Measurements from ENCODE around the gene LRP2.
A peak's percentile ranks its signal among the peaks of the same experiment; 100 is the strongest.

LRP2 gene

GRCh38 chr2:169109502-169110409 lies 252.6 kb downstream of the LRP2 start:
- TF ChIP-seq, protein P1, sequence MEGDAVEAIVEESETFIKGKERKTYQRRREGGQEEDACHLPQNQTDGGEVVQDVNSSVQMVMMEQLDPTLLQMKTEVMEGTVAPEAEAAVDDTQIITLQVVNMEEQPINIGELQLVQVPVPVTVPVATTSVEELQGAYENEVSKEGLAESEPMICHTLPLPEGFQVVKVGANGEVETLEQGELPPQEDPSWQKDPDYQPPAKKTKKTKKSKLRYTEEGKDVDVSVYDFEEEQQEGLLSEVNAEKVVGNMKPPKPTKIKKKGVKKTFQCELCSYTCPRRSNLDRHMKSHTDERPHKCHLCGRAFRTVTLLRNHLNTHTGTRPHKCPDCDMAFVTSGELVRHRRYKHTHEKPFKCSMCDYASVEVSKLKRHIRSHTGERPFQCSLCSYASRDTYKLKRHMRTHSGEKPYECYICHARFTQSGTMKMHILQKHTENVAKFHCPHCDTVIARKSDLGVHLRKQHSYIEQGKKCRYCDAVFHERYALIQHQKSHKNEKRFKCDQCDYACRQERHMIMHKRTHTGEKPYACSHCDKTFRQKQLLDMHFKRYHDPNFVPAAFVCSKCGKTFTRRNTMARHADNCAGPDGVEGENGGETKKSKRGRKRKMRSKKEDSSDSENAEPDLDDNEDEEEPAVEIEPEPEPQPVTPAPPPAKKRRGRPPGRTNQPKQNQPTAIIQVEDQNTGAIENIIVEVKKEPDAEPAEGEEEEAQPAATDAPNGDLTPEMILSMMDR (IDR thresholded peaks at IDR 0.05; ENCODE audit: insufficient read depth, low read length, poor library complexity, severe bottlenecking): peak; percentile 90
- Histone ChIP-seq H3K36me3 (ENCODE audit: control insufficient read depth, insufficient read depth, low read length) (no peaks in the 10 kb centered on the region), H3K4me3 (replicated peaks; ENCODE audit: low read depth, low read length) (no peak overlapping the region), H3K27me3 (replicated peaks; ENCODE audit: control insufficient read depth, insufficient read depth, low read length) (no peaks in the 10 kb centered on the region; the same call in 1 of the 2 replicates)
- peak; percentile 27 for DNase-seq (ENCODE audit: extremely low read depth, insufficient read length)

GRCh38 chr2:169108099-169108884 lies 254.0 kb downstream of the LRP2 start:
- TF ChIP-seq, protein P1 (IDR thresholded peaks at IDR 0.05; ENCODE audit: insufficient read depth, low read length, poor library complexity, severe bottlenecking): no peak
- no peak for DNase-seq (ENCODE audit: extremely low read depth, insufficient read length)
- Histone ChIP-seq H3K27me3 (replicated peaks; ENCODE audit: control insufficient read depth, insufficient read depth, low read length) (no peaks in the 10 kb centered on the region; the same call in 1 of the 2 replicates), H3K4me3 (replicated peaks; ENCODE audit: low read depth, low read length) (no peak overlapping the region), H3K36me3 (ENCODE audit: control insufficient read depth, insufficient read depth, low read length) (no peaks in the 10 kb centered on the region)

DNA sequence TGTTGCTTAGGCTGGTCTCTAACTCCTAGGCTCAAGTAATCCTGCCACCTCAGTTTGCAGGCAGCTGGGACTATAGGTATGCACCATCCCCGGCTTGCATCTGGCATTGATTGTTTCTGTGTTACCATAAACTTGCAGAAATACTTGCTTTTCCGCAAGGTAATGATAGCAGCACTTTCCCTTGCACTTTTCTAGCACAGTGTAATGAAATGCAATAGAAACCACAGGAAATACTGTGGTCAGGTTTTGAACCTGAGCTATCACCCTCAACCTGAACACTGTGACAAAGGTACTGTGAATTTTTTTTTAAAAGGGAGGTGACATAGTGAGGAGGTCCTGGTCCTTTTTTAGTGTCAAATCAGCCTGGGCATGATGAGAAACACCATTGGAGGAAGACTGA lies 254.7 kb downstream of the LRP2 start:
- TF ChIP-seq, protein P1 (IDR thresholded peaks at IDR 0.05; ENCODE audit: insufficient read depth, low read length, poor library complexity, severe bottlenecking): no peak
- Histone ChIP-seq H3K27me3 (replicated peaks; ENCODE audit: control insufficient read depth, insufficient read depth, low read length) (no peaks in the 10 kb centered on the region), H3K36me3 (ENCODE audit: control insufficient read depth, insufficient read depth, low read length) (no peaks in the 10 kb centered on the region), H3K4me3 (replicated peaks; ENCODE audit: low read depth, low read length) (no peak overlapping the region)
- peak; percentile 19 for DNase-seq (ENCODE audit: extremely low read depth, insufficient read length)

GRCh38 chr2:169106563-169107545 lies 255.5 kb downstream of the LRP2 start:
- no peaks in the 10 kb centered on the region for H3K36me3 ChIP-seq (ENCODE audit: control insufficient read depth, insufficient read depth, low read length)
- TF ChIP-seq, protein P1 (IDR thresholded peaks at IDR 0.05; ENCODE audit: insufficient read depth, low read length, poor library complexity, severe bottlenecking): no peak
- DNase-seq (ENCODE audit: extremely low read depth, insufficient read length): no peak
- H3K27me3 ChIP-seq (replicated peaks; ENCODE audit: control insufficient read depth, insufficient read depth, low read length): no peaks in the 10 kb centered on the region
- H3K4me3 ChIP-seq (replicated peaks; ENCODE audit: low read depth, low read length): no peak overlapping the region

DNA sequence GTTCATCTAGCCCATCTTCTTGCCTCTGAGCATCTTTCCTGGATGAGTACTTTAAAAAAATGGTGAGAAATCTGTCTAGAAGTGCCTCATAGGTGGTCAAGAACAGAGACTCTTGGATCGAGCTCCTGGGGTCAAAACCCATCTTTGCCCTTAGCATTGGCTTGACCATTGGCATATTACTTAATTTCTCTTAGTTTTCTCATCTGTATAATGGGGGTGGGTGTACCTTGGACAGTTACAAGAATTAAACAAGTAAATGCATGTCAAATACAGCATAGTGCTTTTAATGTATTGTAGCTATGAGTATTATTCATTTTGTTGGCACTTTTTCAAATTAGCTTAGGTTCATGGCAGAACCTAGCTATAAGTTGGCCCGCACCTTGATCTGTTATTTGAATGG lies 256.2 kb downstream of the LRP2 start:
- DNase-seq (ENCODE audit: extremely low read depth, insufficient read length): no peak
- Histone ChIP-seq H3K27me3 (replicated peaks; ENCODE audit: control insufficient read depth, insufficient read depth, low read length) (no peaks in the 10 kb centered on the region), H3K4me3 (replicated peaks; ENCODE audit: low read depth, low read length) (no peak overlapping the region), H3K36me3 (ENCODE audit: control insufficient read depth, insufficient read depth, low read length) (no peaks in the 10 kb centered on the region)
- TF ChIP-seq, protein P1 (IDR thresholded peaks at IDR 0.05; ENCODE audit: insufficient read depth, low read length, poor library complexity, severe bottlenecking): no peak

Measured in GM06990 (cell line).